Measurements from ENCODE around the gene WNT6. TPM values are rescaled to one million over a fixed set of nuclear protein-coding genes. Genes with fewer than 3 reads are reported as not detected.

The WNT6 gene
- total RNA-seq, 1 experiment from 2014 or later: 0.33 TPM

DNA sequence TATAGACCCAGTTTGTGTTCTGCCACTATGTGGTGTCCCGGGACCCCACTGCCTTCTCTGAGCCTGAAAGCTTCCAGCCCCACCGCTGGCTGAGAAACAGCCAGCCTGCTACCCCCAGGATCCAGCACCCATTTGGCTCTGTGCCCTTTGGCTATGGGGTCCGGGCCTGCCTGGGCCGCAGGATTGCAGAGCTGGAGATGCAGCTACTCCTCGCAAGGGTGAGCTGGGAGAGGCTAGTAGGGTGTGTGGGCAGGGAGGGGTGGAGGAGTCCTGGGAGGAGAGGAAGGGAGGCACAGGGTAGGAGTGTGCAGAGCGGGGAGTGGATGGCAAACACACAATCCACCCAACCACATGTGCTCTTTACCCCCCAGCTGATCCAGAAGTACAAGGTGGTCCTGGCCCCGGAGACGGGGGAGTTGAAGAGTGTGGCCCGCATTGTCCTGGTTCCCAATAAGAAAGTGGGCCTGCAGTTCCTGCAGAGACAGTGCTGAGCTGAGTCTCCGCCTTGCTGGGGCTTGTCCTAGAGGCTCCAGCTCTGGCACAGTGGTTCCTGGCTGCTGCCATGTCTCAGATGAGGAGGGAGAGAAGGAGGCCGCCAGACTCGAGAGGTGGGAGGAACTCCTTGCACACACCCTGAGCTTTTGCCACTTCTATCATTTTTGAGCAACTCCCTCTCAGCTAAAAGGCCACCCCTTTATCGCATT lies 44.9 kb upstream of the WNT6 start:
- Histone ChIP-seq H3K27me3 (ENCODE audit: insufficient read depth, low read depth) (no peaks in the 10 kb centered on the region), H3F3A (ENCODE audit: insufficient read depth, low read depth) (0 out of 2 replicates have a peak, but pooled peaks cover 2% of the 10 kb centered on the region), H3K4me3 (no peak overlapping the region), H3K79me2 (ENCODE audit: low read depth) (no peaks in the 10 kb centered on the region), H4K20me1 (ENCODE audit: insufficient read depth) (no peaks in the 10 kb centered on the region), H3K4me2 (no peak overlapping the region), H3K4me1 (replicated peaks; ENCODE audit: insufficient read depth) (peaks cover 4% of the 10 kb centered on the region; the same call in 1 of the 2 replicates), H3K9me3 (ENCODE audit: insufficient read depth, low read depth) (no peaks in the 10 kb centered on the region), H2AFZ (no peak overlapping the region), H3K36me3 (ENCODE audit: low read depth) (no peaks in the 10 kb centered on the region), H3K27ac (no peak overlapping the region), H3K9me2 (ENCODE audit: insufficient read depth) (no peaks in the 10 kb centered on the region)
- intact Hi-C loops (cut with micrococcal nuclease; ENCODE audit: unreplicated experiment): no loop called here
- DNase-seq: no peak
- no peak for TF ChIP-seq EZH2 (IDR thresholded peaks at IDR 0.05; ENCODE audit: low read depth)
- no peak for TF ChIP-seq CTCF (conservative IDR thresholded peaks at IDR 0.05)
- ChIA-PET CTCF (interaction anchor here (0.6 kb wide), 1 partner anchor 132 kb away, joined by 6 read pairs; no protein-coding TSS in a partner anchor), POLR2A (ENCODE audit: unreplicated experiment) (no interaction called here)
- BruUV-seq (replicated peaks): no TSS peak

DNA sequence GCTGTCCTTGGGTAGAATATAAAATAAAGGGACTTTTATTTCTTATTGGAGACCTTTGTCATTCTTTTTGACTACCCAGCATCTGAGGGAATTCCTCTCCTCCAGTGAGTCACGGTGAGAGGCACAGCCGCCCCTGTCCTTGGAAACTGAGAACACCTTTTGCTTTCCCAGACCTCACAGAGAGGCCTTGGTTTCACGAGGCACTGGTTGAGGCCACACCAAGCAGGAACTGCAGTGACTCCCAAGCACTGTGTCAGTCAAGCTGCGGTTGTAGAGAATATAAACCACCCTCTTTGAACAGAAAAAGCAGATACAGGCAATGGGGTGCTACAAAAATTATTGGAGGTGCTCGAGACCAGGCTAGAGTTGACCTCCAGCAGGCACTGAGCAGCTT lies 44.4 kb upstream of the WNT6 start:
- H3F3A ChIP-seq (ENCODE audit: insufficient read depth, low read depth): 0 out of 2 replicates have a peak, but pooled peaks cover 2% of the 10 kb centered on the region
- POLR2A ChIA-PET (ENCODE audit: unreplicated experiment): no interaction called here
- CTCF ChIA-PET: interaction anchor here (0.6 kb wide), 1 partner anchor 132 kb away, joined by 6 read pairs; no protein-coding TSS in a partner anchor
- no peak overlapping the region for H3K4me2 ChIP-seq
- H2AFZ ChIP-seq: no peak overlapping the region
- H3K79me2 ChIP-seq (ENCODE audit: low read depth): no peaks in the 10 kb centered on the region
- intact Hi-C loops (cut with micrococcal nuclease; ENCODE audit: unreplicated experiment): no loop called here
- TF ChIP-seq CTCF (conservative IDR thresholded peaks at IDR 0.05): no peak
- TF ChIP-seq EZH2 (IDR thresholded peaks at IDR 0.05; ENCODE audit: low read depth): no peak
- H3K27me3 ChIP-seq (ENCODE audit: insufficient read depth, low read depth): no peaks in the 10 kb centered on the region
- no TSS peak for BruUV-seq (replicated peaks)
- H3K4me3 ChIP-seq: no peak overlapping the region
- no peaks in the 10 kb centered on the region for H3K36me3 ChIP-seq (ENCODE audit: low read depth)
- no peaks in the 10 kb centered on the region for H3K9me2 ChIP-seq (ENCODE audit: insufficient read depth)
- H3K27ac ChIP-seq: no peak overlapping the region
- H4K20me1 ChIP-seq (ENCODE audit: insufficient read depth): no peaks in the 10 kb centered on the region
- no peaks in the 10 kb centered on the region for H3K9me3 ChIP-seq (ENCODE audit: insufficient read depth, low read depth)
- peaks cover 4% of the 10 kb centered on the region; the same call in 1 of the 2 replicates for H3K4me1 ChIP-seq (replicated peaks; ENCODE audit: insufficient read depth)
- DNase-seq: no peak

DNA sequence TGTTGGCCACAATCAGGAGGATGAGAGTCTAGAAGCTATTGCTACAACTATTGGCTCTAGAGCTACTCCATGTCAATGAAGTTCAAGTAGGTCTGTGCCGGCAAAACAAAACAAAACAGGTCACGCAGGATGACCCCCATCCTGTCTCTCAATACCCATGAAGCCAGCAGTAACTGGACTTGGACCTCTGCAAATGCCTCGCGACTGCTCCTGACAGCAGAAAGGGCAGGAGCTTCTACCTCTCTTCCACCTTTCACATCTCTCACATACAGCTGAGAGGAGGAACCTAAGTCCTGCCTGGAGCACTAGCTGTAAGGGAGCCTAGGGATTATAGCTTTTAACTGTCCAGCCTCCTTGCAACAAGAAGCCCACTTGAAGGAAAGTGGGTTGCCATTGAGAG lies 44.0 kb upstream of the WNT6 start:
- Histone ChIP-seq H3K36me3 (ENCODE audit: low read depth) (no peaks in the 10 kb centered on the region), H3F3A (ENCODE audit: insufficient read depth, low read depth) (0 out of 2 replicates have a peak, but pooled peaks cover 2% of the 10 kb centered on the region), H3K4me2 (no peak overlapping the region), H3K27me3 (ENCODE audit: insufficient read depth, low read depth) (no peaks in the 10 kb centered on the region), H2AFZ (no peak overlapping the region), H3K9me3 (ENCODE audit: insufficient read depth, low read depth) (no peaks in the 10 kb centered on the region), H4K20me1 (ENCODE audit: insufficient read depth) (no peaks in the 10 kb centered on the region), H3K27ac (no peak overlapping the region), H3K9me2 (ENCODE audit: insufficient read depth) (no peaks in the 10 kb centered on the region), H3K79me2 (ENCODE audit: low read depth) (no peaks in the 10 kb centered on the region), H3K4me3 (no peak overlapping the region), H3K4me1 (replicated peaks; ENCODE audit: insufficient read depth) (peaks cover 4% of the 10 kb centered on the region; the same call in 1 of the 2 replicates)
- CTCF ChIA-PET: interaction anchor here (0.6 to 1.0 kb wide), 2 partner anchors 128 to 131 kb away, joined by 3 to 6 read pairs; no protein-coding TSS in a partner anchor
- intact Hi-C loops (cut with micrococcal nuclease; ENCODE audit: unreplicated experiment): no loop called here
- no TSS peak for BruUV-seq (replicated peaks)
- no peak for DNase-seq
- TF ChIP-seq CTCF (conservative IDR thresholded peaks at IDR 0.05): no peak
- no peak for TF ChIP-seq EZH2 (IDR thresholded peaks at IDR 0.05; ENCODE audit: low read depth)
- POLR2A ChIA-PET (ENCODE audit: unreplicated experiment): no interaction called here

Data from PC-9 (cell line).